H1 (cell line): ENCODE results near the gene FBXW8. TPM values are rescaled to one million over a fixed set of nuclear protein-coding genes. Genes with fewer than 3 reads are reported as not detected.

Experiments used
- CTCF ChIA-PET: fragments of 300-600 bp; sonication (Branson Sonifier 250); formaldehyde crosslinking; loops from one replicate; lab custom pipeline; 2021; ENCODE audit not compliant: partially characterized antibody; lab: Charles Lee
- POLR2A ChIA-PET: fragments of 300-600 bp; sonication (Branson Sonifier 250); formaldehyde crosslinking; loops from one replicate; lab custom pipeline; 2021; ENCODE audit warnings: inconsistent platforms; ENCODE audit not compliant: partially characterized antibody; lab: Charles Lee
- DNase-seq, 2 experiments: peaks; one replicate each; pipeline versions ENCODE4 v3.0.0 to v3.0.0-alpha.2; 2010 to 2022; ENCODE audit warnings: low spot score in 2 of 2, low read depth in 1 of 2, mixed read lengths in 1 of 2
- FAIRE-seq: peaks from 2 replicates; lab custom pipeline; 2011; peaks lifted over from hg19 to GRCh38; lab: Jason Lieb, UNC
- H2AFZ ChIP-seq: 2 replicates; pipeline ENCODE4 v1.8.1; 2012; ENCODE audit warnings: low read length, inconsistent platforms
- H2AK5ac ChIP-seq: 2 replicates; pipeline ENCODE4 v1.6.1; 2013; ENCODE audit warnings: low read depth, low read length
- H2BK120ac ChIP-seq: replicated peaks from 2 replicates; pipeline ENCODE3; 2013; ENCODE audit warnings: low read depth, low read length, inconsistent platforms
- H2BK12ac ChIP-seq: 2 replicates; pipeline ENCODE4 v1.6.1; 2013; ENCODE audit warnings: low read depth, low read length
- H2BK15ac ChIP-seq: 2 replicates; pipeline ENCODE4 v1.6.1; 2013; ENCODE audit warnings: low read length
- H2BK20ac ChIP-seq: 2 replicates; pipeline ENCODE4 v1.6.1; 2013; ENCODE audit warnings: low read length
- H2BK5ac ChIP-seq: 2 replicates; pipeline ENCODE4 v1.6.1; 2013; ENCODE audit warnings: low read depth, low read length
- H3K14ac ChIP-seq: 2 replicates; pipeline ENCODE4 v1.6.1; 2013; ENCODE audit warnings: inconsistent platforms; ENCODE audit not compliant: insufficient read length
- H3K18ac ChIP-seq: 2 replicates; pipeline ENCODE4 v1.6.1; 2013; ENCODE audit warnings: low read length; ENCODE audit errors: extremely low read depth
- H3K23ac ChIP-seq: 2 replicates; pipeline ENCODE4 v1.6.1; 2013; ENCODE audit warnings: inconsistent platforms; ENCODE audit not compliant: insufficient read length
- H3K23me2 ChIP-seq: 2 replicates; pipeline ENCODE4 v1.6.1; 2013; ENCODE audit warnings: low read depth, low read length
- H3K27ac ChIP-seq: 2 replicates; pipeline ENCODE4 v1.6.1; 2011; ENCODE audit warnings: low read depth, low read length, inconsistent platforms
- H3K27me3 ChIP-seq, 4 experiments: replicated peaks in 1 of 4; 1 replicate in 1 of 4; 2 replicates in 3 of 4; pipeline versions ENCODE4 v1.6.1 to v1.8.1; 2011 to 2013; ENCODE audit warnings: low read length in 3 of 4, mild to moderate bottlenecking in 3 of 4, inconsistent platforms in 2 of 4, mixed read lengths in 2 of 4, moderate library complexity in 1 of 4; ENCODE audit not compliant: control insufficient read depth in 3 of 4, insufficient read depth in 3 of 4; ENCODE audit errors: extremely low read depth in 1 of 4
- H3K36me3 ChIP-seq, 4 experiments: 2 replicates each; pipeline versions ENCODE4 v1.6.1 to v1.8.1; 2011 to 2013; ENCODE audit warnings: mild to moderate bottlenecking in 4 of 4, low read length in 3 of 4, moderate library complexity in 2 of 4, control low read depth in 1 of 4, inconsistent platforms in 1 of 4; ENCODE audit not compliant: insufficient read depth in 4 of 4, control insufficient read depth in 2 of 4
- H3K4ac ChIP-seq: replicated peaks from 2 replicates; pipeline ENCODE3; 2013; ENCODE audit warnings: low read length, low read depth, mixed read lengths, inconsistent platforms; ENCODE audit not compliant: insufficient read length
- H3K4me1 ChIP-seq, 4 experiments: replicated peaks in 1 of 4; 1 replicate in 1 of 4; 2 replicates in 3 of 4; pipeline versions ENCODE4 v1.6.1 to v1.8.1; 2011 to 2013; ENCODE audit warnings: low read length in 3 of 4, inconsistent platforms in 2 of 4, mixed read lengths in 1 of 4; ENCODE audit not compliant: insufficient read depth in 4 of 4, control insufficient read depth in 3 of 4
- H3K4me2 ChIP-seq, 2 experiments: 2 replicates each; pipeline versions ENCODE4 v1.6.1 to v1.8.1; 2011 to 2013; ENCODE audit warnings: low read depth in 2 of 2, low read length in 2 of 2, control low read depth in 1 of 2, inconsistent platforms in 1 of 2, mild to moderate bottlenecking in 1 of 2; ENCODE audit not compliant: insufficient read depth in 1 of 2
- H3K4me3 ChIP-seq, 4 experiments: fragments of 200-600, 300-600 bp in 1 of 4; sonication (generic), shearing (Covaris generic), sonication (Bioruptor Twin) in 1 of 4; 2 replicates each; pipeline versions ENCODE4 v1.5.1 to v1.8.1; 2011 to 2016; ENCODE audit warnings: low read length in 4 of 4, low read depth in 3 of 4, control low read depth in 2 of 4, inconsistent platforms in 2 of 4, mild to moderate bottlenecking in 2 of 4, mixed read lengths in 1 of 4, moderate library complexity in 1 of 4; ENCODE audit not compliant: insufficient read depth in 2 of 4; ENCODE audit errors: extremely low read depth in 1 of 4
- H3K56ac ChIP-seq: replicated peaks from 2 replicates; pipeline ENCODE3; 2013; ENCODE audit warnings: low read depth, mild to moderate bottlenecking, mixed read lengths, low read length, inconsistent platforms; ENCODE audit not compliant: insufficient read length
- H3K79me1 ChIP-seq: 2 replicates; pipeline ENCODE4 v1.6.1; 2013; ENCODE audit warnings: low read depth, low read length, control low read depth
- H3K79me2 ChIP-seq, 2 experiments: 2 replicates each; pipeline versions ENCODE4 v1.6.1 to v1.8.1; 2012 to 2013; ENCODE audit warnings: low read length in 2 of 2, mild to moderate bottlenecking in 2 of 2, inconsistent platforms in 1 of 2; ENCODE audit not compliant: insufficient read depth in 2 of 2, control insufficient read depth in 1 of 2
- H3K9ac ChIP-seq, 4 experiments: replicated peaks in 1 of 4; 1 replicate in 1 of 4; 2 replicates in 3 of 4; pipeline versions ENCODE4 v1.6.1 to v1.8.1; 2011 to 2013; ENCODE audit warnings: low read depth in 3 of 4, low read length in 3 of 4, control low read depth in 2 of 4, mild to moderate bottlenecking in 2 of 4, moderate library complexity in 2 of 4, inconsistent platforms in 1 of 4; ENCODE audit errors: extremely low read depth in 1 of 4
- H3K9me3 ChIP-seq, 2 experiments: 2 replicates each; pipeline versions ENCODE4 v1.6.1 to v1.8.1; 2012 to 2013; ENCODE audit warnings: mild to moderate bottlenecking in 2 of 2, moderate library complexity in 2 of 2, control low read depth in 1 of 2, inconsistent platforms in 1 of 2, low read depth in 1 of 2, low read length in 1 of 2, mixed read lengths in 1 of 2; ENCODE audit not compliant: insufficient read depth in 2 of 2
- H4K20me1 ChIP-seq, 2 experiments: replicated peaks in 1 of 2; 2 replicates each; pipeline versions ENCODE3 to v1.8.1; 2011 to 2013; ENCODE audit warnings: inconsistent platforms in 2 of 2, low read length in 2 of 2, mild to moderate bottlenecking in 1 of 2; ENCODE audit not compliant: insufficient read depth in 2 of 2, control insufficient read depth in 1 of 2
- H4K5ac ChIP-seq: 2 replicates; pipeline ENCODE4 v1.6.1; 2013; ENCODE audit warnings: low read length, low read depth, mixed read lengths, inconsistent platforms; ENCODE audit not compliant: insufficient read length
- H4K8ac ChIP-seq: 2 replicates; pipeline ENCODE4 v1.8.0; 2013; ENCODE audit warnings: mild to moderate bottlenecking, moderate library complexity, low read length, inconsistent platforms; ENCODE audit not compliant: insufficient read depth; ENCODE audit errors: extremely low read depth
- H4K91ac ChIP-seq: replicated peaks from 2 replicates; pipeline ENCODE3; 2013; ENCODE audit warnings: low read length, mixed read lengths, inconsistent platforms; ENCODE audit not compliant: insufficient read length
- CREB1 ChIP-seq: IDR thresholded peaks from 2 replicates; pipeline ENCODE4 v1.6.1; 2012; ENCODE audit warnings: inconsistent platforms
- SAP30 ChIP-seq: fragments of 300-600 bp; sonication (generic); IDR thresholded peaks from 2 replicates; pipeline ENCODE4 v1.7.1; 2012; ENCODE audit warnings: low read length, moderate library complexity, mild to moderate bottlenecking, inconsistent platforms; ENCODE audit not compliant: insufficient read depth, insufficient replicate concordance
- SIX5 ChIP-seq: IDR thresholded peaks from 2 replicates; pipeline ENCODE4 v1.6.1; 2011; ENCODE audit warnings: mild to moderate bottlenecking, low read depth, low read length
- SP1 ChIP-seq: IDR thresholded peaks from 2 replicates; pipeline ENCODE4 v1.6.1; 2011; ENCODE audit warnings: low read depth, low read length
- SUZ12 ChIP-seq: fragments of 200-600 bp; sonication (generic); IDR thresholded peaks from 2 replicates; pipeline ENCODE4 v1.6.1; 2012; ENCODE audit warnings: mild to moderate bottlenecking, inconsistent platforms, low read length, moderate library complexity, mixed read lengths
- TEAD4 ChIP-seq: IDR thresholded peaks from 2 replicates; pipeline ENCODE4 v1.6.1; 2012; ENCODE audit warnings: low read depth, low read length, inconsistent platforms, mixed read lengths
- USF2 ChIP-seq: IDR thresholded peaks from 2 replicates; pipeline ENCODE4 v1.6.1; 2011; ENCODE audit warnings: low read length, improper control_type of control experiment
- WGBS, 2 experiments: shearing (Covaris generic) in 1 of 2; methylation state at CpG; one replicate each; pipeline versions ENCODE4 v1.1.6 to v1.1.7; 2013 to 2015; ENCODE audit warnings: low lambda C conversion rate in 2 of 2, mixed read lengths in 2 of 2, inconsistent platforms in 1 of 2, low coverage in 1 of 2, missing lambda C conversion rate in 1 of 2; ENCODE audit not compliant: insufficient replicate concordance in 2 of 2, insufficient coverage in 1 of 2, insufficient read length in 1 of 2; ENCODE audit errors: extremely low coverage in 1 of 2, missing lambda C conversion rate in 1 of 2; 5-methylcytosine and 5-hydroxymethylcytosine counted together
- polyA plus RNA-seq, 7 experiments: library from polyadenylated mRNA; depleted of rRNA in 3 of 7; stranded (reverse) in 5 of 7; unstranded in 2 of 7; fragments of >200 nt in 5 of 7; fragments of 200-250 nt in 2 of 7; gene quantifications; 1 replicate in 5 of 7; 2 replicates in 1 of 7; 4 replicates in 1 of 7; pipeline versions ENCODE4 v1.2.1 to v1.2.3, GENCODE V29; 2011 to 2013; ENCODE audit warnings: missing spikeins in 2 of 7, mixed read lengths in 2 of 7
- total RNA-seq: library from RNA; stranded (reverse); fragmentation: NEBNext Ultra II Directional; extraction: Animal tissue kit (Norgen Biotek cat#: 25700); gene quantifications from 2 replicates; pipeline ENCODE4 v1.2.1, GENCODE V29; 2021

FBXW8 gene
- total and polyA plus RNA-seq, 2 of the 8 experiments (the other 6 are each of a cell fraction or from before 2014, with no cell fraction given) = 15.8 to 16.0 TPM

- H3K9me3 ChIP-seq = no peaks in the 10 kb centered on the region
- H3K79me1 ChIP-seq = no peaks in the 10 kb centered on the region
- H2BK5ac ChIP-seq = no peak overlapping the region
- no peak overlapping the region for H3K14ac ChIP-seq
- H3K4me2 ChIP-seq = no peak overlapping the region
- no peak overlapping the region for H2BK12ac ChIP-seq
- H3K56ac ChIP-seq = no peak overlapping the region
- H3K18ac ChIP-seq = no peak overlapping the region
- H2BK20ac ChIP-seq = no peak overlapping the region
- ChIA-PET POLR2A (no interaction called here), CTCF (interaction anchor here (0.8 to 1.3 kb wide), 2 partner anchors 18 to 195 kb away, joined by 4 read pairs; no protein-coding TSS in a partner anchor)
- no peak overlapping the region for H2BK15ac ChIP-seq
- WGBS, 2 experiments = 89% methylated on average over 13 of the region's 13 CpGs; no CpG with 5 or more reads in 1 of the 2 experiments
- H3K79me2 ChIP-seq = no peaks in the 10 kb centered on the region
- no peaks in the 10 kb centered on the region for H3K23me2 ChIP-seq
- no peak for TF ChIP-seq CREB1
- TF ChIP-seq USF2 = no peak
- TF ChIP-seq SIX5 = no peak
- TF ChIP-seq SUZ12 = no peak
- TF ChIP-seq SP1 = no peak
- no peak for TF ChIP-seq TEAD4
- TF ChIP-seq SAP30 = no peak
- H4K5ac ChIP-seq = no peak overlapping the region
- H3K9ac ChIP-seq = no peak overlapping the region
- H3K27ac ChIP-seq = no peak overlapping the region
- H3K4me3 ChIP-seq = no peak overlapping the region
- H3K27me3 ChIP-seq = no peaks in the 10 kb centered on the region
- H4K8ac ChIP-seq = no peak overlapping the region
- DNase-seq (no peak), FAIRE-seq (no peak)
- no peak overlapping the region for H3K4ac ChIP-seq
- H2AK5ac ChIP-seq = no peak overlapping the region
- H4K91ac ChIP-seq = no peak overlapping the region
- H2AFZ ChIP-seq = no peak overlapping the region
- H3K36me3 ChIP-seq = peaks cover 0 to 2% (median under 1%) of the 10 kb centered on the region in 4 experiments; a peak in 2 of 8 replicates
- H4K20me1 ChIP-seq = no peaks in the 10 kb centered on the region
- peaks cover 0 to 3% (median 0%) of the 10 kb centered on the region in 4 experiments; a peak in 1 of 7 replicates for H3K4me1 ChIP-seq
- no peak overlapping the region for H3K23ac ChIP-seq
- H2BK120ac ChIP-seq = no peak overlapping the region
Measured at GRCh38 chr12:116954710-116955381, 44.1 kb downstream of the FBXW8 start.
